ENCODE results near the gene CALU.

CALU gene

DNA sequence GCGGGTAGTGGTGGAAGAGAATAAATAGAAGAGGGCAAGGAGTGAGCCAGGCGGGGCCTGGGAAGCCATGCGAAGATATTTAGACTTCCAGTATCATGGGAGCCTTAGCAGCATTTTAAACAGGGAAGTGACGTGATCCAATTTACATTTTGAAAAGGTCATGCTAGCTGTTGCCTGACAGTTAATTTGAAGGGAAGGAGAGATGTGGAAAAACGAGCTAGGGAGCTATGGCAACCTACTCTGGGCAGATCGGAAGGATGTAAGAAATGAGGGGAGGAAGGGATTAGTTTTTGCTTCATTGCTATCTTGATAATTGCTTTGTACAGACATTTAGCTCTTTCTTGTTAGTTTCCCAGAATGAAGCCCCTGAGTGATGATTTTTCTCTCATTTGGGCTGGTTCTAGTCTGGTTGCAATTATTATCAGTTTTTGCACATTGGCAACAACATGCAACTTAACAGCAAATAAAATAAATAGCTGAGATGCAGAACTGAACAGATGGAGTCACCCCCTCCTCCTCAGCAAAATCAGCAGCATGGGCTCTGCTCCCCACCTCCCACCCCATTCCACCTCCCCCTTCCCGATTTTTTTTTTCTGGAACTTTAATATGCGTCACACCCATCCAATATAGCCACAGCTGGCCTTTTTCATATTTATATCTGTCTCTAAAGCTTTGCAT lies 13.0 kb upstream of the CALU start:
- no peak for DNase-seq

DNA sequence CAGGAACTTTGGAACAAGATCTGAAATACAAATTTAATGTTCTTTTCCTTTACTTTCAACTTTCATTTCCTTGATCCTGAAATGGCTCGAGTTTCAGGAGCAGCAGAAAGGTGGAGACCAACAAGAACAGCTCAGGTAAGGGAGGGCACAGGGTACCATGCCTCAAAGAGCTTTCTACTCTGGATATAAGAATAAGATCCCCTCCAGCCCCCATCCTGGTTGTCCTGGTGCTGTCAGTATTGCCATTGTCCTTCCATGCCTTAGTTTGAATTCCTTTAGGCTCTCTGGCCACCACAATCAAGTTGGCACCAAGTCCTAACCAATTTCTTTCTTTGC lies 12.5 kb upstream of the CALU start:
- no peak for DNase-seq

DNA sequence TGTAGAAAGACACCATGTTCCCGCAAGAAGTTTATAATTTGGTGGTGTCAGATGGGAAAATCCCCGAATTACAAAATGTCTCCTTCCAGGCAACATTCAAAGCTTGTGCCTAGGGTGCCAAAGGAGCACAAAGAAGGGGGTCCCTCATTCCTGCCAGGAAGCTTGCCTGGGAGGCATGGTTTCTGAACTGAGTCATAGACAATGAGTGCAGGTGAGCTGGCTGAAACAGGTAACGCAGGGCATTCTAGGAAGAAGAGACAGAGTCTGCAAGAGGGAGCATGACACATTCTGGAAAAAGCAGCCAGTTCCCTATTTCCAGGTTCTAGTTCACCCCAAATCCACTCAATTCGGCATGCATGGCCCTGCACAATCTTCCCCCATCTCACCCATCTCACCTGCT lies 11.9 kb upstream of the CALU start:
- no peak for DNase-seq

DNA sequence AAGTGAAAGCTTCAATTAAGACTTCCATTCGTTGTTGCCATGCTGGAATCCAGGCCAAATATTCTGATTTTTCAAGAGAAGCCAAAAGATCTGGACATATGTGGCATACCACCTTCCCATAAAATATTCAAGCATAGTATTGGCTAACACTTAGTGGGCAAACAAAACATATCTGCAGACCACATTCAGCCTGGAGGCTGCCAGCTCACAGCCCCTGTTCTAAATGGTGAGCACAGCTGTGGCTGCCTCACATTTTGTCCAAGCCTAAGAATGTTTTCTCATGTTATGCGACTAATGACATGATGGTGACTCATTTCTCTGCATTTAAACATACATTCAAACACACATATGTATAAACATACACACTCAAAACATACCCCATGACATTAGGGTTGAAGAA lies 10.6 kb upstream of the CALU start:
- DNase-seq, result no peak

DNA sequence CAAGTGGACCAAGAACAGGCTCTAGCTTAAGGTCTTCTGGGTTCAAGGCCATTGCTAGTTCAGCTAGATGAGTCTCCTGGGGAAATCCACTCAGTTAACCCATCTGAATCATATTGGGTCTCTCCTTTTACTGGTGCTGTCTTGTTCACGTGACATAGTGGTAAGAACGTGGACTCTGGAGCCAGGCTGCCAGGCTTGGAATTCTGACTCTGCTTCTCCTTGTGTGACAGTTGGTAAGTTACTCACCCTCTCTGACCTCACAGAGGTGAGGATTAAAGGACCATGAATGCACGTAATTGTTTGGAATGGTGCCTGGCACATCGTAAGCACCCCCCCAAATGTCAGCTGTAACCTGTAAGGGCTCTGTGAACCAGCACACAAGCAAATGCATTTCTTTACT lies 9.7 kb upstream of the CALU start:
- DNase-seq, result no peak

DNA sequence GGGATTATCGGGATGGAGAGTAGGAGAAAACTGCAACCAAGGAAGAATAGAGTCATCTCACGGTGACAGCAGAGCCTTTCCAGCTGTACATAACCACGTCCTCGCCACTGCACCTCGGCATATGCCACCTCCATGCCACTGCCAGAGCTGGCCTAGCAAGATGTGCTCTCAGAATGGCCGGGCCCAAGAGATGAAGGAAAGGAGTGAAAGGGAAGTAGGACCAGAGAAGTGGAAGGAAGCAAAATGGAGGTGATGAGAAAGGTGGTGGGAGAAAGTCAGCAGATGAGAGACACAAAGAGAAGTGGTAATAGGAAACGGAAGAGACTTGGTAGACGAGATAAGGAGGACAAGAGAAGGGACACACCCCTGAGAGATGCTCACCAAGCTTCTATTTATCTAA lies 8.0 kb upstream of the CALU start:
- no peak for DNase-seq

DNA sequence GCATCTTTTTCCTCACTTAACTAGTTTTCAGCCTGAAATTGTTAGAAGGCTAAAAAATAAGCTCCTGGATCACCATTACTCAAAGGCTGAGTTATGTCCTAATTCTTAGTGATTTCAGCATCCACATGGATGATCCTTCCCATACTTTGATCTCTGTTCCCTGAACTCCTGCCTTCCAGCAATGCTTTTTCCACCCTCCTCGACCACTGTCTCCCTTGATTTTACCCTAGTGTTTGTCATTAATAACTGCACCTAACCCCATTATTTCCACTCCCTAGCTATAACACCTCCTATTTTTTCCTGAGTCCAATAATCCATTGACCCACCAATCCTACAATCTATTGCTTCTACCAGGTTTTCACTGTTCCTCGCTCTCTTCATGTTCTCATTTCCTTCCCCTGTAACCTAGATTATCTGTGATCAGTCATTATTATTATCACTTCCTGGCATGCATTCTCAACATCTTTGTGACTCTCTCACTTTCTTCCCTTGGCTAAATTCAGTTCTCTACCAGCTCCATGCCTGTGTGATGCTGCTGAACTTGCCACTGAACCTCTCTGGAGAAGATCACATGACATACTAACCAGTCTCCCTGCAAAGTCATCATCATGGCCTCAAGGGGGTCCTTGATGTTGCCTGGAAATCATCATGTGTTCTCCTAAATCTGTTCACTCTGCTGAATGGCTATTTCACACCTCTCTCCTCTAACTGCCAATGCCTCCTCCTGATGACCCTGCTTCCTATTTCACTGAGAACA lies 6.5 kb upstream of the CALU start:
- no peak for DNase-seq

DNA sequence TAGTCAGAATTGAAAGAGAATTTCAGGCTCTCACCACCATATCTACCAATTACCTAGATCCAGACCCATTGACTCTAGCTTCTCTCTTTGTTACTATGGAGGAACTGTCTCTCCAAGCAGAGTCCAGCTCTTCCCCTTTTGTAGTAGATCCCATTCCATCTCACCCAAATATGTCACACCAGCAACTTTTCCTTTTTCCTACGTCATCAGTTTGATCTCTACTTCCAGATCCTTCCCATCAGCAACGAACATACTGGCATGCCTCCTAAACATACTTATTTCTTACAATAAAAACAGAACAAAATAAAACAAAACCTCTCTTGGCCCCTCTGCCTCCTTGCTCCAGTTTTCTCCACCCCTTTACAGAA lies 5.9 kb upstream of the CALU start:
- DNase-seq, result no peak

DNA sequence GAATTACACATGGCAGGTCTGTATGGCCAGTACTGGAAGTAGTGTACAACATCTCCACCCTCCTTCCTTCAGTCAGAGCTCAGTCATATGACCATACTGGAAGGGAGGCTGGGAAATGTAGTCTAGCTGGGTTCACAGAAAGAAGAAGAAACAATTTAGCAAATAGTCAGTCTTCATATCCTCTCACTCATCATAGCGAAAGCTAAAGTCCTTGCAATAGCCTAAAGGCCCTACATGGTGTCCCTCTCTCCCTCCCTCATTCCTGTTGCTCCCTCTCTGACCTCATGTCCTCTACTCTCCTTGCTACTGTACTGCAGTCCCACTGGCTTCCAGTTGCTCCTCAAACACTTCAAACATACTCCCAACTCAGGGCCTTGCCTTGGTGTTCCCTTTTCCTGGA lies 4.3 kb upstream of the CALU start:
- no peak for DNase-seq

DNA sequence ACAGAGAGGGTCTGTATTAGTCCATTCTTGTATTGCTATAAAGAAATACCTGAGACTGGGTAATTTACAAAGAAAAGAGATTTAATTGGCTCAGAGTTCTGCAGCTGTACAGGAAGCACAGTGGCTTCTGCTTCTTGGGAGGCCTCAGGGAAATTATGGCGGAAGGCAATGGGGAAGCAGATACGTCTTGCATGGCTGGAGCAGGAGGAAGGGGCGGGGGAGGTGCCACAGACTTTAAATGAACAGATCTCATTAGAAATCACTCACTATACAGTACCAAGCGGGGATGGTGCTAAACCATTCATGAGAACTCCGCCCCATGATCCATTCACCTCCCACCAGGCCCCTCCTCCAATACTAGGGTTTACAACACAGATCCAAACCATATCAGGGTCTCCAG lies 3.7 kb upstream of the CALU start:
- DNase-seq, result no peak

DNA sequence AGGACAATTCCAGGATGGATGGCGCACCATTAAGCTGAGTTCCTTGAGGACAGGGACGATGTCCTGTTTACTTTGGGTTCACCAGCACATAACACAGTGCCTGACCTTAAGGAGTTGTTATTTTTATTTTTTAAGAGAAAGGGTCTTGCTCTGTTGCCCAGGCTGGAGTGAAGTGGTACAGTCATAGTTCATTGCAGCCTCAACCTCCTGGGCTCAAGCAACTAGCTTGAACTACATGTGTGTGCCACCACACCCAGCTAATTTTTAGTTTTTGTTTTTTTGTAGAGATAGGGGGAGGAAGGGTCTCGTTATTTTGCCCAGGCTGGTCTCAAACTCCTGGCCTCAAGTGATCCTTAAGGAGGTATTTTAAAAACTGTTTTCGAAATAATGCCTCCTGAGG lies 1.7 kb upstream of the CALU start:
- no peak for DNase-seq

DNA sequence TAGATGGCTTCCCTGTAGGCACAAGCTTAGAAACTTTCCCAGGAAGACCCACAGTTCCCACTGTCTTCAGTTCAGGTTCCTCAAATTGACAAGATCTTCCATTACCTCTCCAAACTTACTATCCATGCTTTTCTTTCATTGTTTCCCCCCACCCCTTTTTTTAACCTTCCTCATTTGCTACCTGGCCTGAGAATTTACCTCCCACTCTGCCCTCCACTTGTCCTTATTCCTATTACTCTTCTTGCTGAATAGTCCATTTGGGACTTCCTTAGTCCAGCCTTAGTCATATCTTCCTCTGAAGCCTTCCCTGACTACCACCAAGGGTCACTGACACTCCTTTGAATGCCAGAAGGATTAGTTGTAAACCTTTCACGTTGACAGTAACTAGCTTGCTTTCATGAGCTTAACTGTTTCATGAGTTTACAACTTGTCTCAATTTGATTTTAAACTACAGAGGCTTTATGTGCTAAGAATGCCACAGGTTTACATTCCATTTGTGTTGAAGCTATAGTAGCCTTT lies 1.2 kb upstream of the CALU start:
- DNase-seq, result no peak

DNA sequence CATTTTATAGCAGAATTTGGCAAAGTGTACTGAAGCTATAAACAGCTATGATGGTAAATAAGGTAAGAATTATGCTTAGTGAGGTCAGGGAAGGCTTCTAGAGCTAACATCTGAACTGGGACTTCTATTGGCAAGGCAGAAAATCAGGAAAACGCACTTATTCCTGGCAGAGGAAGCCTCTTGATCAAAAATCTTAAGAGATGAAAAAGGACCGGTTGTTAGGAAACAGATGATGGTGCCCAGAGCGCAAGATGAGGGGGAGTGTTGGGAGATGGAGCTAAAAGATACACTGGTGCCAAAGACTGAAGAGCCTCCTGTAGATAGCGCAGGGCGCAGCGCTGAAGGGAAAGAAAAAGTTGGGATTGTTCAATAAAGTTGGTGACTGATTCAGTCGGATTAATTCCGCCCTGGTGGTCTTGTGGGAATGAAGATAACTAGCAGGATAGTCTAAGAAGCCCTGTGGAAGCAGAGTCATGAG lies 550 bp upstream of the CALU start:
- no peak for DNase-seq

DNA sequence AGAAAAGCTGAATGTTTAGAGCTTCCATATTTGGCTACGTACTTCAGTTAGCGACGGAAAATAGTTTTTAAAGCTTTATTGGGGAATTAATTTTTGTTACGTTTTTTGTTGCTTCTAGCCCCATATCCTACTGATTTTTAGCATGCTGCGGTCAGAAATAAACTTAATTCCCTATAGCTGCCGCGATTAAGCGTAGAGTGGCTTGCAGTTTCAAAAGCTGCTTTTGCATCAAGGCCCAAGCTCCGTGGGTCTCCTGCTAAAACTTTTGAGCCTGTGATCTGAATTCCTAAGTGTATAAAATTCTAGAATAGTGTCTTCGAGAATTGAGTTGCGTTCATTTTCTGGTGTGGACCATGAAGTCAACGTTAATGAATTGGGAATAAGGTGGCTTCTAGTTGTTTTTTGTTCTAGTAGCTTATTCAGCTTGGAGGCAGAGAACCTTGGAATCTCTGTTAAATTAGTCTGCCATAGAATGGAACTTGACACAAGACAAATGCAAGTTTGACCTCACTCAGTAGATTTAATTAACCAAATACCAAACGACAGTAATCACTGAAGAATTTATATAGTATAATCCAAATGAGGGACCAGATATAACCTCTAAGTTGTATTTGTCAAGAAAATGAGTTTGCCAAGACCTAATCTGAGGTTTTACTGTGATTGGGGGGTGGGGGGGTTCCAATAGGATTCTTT lies 977 bp downstream of the CALU start:
- DNase-seq, result no peak

DNA sequence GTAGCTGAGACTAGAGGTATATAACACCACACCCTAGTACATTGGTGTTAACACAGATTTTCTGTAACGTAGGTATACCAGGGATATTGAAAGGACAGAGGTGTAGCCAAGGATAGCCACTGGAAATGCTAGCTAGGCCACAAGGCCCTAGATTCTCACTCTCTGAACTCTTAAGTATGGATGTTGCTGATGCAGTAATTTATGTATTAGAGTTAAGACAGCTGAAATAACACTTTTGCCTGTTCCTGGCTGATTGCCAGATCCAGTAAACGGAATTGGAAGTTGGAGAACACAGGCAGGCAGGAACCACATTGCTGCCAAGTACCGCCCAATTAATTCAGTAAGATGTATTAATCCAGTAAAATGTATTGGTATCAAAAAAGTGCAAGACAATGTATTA lies 1.8 kb downstream of the CALU start:
- no peak for DNase-seq

DNA sequence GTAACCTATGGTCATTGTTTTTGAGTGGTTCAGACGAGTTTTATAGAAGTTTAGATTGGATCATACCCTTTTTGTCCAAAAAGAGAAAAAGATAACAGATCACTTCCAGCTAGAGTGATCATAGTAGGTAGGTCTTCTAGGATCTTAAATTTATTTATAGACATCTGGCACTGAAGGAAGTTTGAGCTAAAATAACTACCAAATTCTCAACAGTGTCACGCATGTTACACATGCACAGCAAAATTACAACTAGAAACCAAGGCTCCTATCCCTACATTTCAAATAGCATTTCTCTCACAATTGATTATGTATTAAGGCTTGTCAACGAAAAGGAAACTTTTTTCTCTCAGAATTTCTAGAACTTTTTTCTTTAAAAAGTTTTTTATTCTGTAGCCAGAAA lies 2.3 kb downstream of the CALU start:
- no peak for DNase-seq

DNA sequence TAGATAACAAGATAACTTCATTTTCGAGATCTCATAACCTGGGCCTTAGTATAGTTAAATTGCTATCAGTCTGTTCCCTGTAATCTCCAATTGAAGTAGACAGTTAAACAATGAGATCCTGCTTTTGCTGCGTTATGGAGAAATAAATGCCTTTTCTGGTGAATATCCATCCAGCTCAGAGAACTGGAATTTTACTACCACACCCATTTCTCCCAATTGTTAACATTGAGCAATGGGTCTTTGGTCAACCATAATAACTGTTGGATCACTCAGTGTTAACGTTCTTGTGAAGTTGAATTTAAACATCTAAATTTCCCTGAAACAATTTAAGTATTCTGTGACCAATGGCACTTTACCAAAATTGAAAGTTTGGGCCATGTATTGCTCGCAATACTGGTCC lies 3.0 kb downstream of the CALU start:
- no peak for DNase-seq

DNA sequence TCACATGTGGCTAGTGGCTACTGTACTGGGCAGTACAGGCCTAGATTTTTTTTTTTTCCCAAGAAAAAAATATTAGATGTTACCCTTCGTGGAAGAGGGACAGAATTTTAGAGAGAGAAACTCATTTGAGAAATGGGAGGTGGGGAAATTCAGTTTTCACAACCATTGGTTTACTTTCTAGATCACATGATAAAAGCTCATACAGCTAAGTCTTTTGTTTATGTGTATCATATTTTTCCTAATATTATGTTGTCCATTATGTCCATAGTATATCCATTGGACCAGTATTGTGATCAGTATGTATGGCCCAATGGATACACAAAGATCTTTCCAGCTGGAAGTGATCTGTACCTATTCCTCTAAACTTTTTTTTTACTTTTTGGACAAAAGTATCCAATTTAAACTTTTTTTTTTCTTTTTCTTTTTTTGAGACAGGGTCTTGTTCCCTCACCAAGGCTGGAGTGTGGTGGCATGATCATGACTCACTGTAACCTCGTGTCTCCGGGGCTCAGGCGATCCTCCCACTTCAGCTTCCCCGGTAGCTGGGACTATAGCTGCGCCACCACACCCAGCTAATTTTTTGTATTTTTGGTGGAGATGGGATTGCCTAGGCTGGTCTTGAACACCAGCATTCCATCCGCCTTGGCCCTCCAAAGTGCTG lies 4.1 kb downstream of the CALU start:
- no peak for DNase-seq

DNA sequence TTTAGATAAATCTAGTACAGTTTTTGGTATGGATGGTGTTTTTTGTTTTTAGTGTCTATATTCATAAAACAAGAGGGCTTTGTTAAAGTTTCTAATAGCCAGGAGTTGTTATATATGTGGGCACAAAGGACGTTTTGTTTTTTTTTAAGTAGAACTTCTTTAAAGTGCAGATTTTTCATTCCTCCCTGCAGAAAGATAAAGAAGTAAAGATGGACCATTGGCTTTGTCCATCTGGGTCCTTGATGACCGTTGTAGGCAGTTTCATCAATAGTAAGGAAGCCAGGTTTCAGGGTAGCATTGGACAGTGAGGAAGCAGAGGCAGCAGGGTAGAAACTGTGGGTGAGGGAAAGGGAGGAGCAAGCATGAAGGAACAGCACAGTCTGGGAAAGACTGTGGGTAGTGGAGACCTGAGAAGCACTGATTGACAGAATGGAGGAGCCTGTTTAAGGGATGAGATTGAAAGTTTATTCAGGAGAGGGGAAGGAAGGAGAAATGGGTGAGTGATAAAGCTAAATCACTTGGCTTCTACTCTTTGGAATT lies 5.3 kb downstream of the CALU start:
- DNase-seq, result no peak

DNA sequence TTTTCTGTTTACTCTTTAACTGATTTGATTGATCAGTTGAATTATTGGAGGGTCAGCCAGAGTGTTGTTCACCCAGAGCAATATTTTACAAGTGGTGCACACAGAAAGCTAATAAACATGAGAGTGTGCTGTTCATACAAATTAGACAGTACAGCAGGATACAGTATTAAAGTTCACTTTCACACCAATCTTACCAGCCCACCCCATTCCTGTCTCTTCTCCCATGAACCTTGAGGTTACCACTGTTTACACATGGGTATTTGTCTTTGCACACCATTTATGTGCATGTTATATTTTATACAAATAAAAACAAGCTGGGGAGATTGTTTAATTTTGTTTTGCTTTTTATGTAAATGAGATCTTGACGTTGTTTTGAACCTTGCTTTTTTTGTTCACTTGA lies 6.5 kb downstream of the CALU start:
- DNase-seq, result no peak

DNA sequence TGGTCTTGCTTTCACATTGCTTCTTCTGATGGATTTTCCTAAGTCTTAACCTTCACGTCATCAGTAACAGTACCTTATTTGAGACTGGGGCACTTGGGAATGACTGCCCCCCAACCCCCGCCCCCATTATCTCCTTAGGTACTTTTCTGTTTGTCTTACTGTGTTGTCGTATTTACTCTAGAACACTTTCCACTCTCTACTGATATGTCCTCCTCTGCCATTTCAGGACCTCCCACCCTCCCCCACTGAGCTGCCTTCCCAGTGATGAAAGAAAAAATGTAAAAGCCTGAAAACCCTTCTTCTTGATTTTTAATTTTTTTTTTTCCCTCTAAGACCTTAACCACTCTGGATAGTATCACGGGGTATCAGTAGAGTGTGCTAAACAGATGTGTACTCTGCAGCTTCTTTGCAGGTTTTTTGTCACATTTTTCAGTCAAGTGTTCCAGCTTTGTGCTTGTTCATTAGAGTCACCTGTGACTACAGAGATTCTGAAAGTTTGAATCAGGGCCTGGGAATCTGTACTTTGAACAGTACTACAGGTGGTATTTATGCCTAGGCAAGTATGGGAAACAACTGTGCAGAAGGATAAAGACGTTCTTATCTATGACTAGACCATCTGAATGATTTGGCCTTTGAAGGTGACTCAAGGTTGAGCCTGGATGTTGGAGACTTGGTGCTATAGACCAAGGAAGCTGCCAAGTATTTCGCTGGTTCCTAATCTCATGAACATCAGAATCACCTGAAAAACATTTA lies 8.3 kb downstream of the CALU start:
- no peak for DNase-seq

DNA sequence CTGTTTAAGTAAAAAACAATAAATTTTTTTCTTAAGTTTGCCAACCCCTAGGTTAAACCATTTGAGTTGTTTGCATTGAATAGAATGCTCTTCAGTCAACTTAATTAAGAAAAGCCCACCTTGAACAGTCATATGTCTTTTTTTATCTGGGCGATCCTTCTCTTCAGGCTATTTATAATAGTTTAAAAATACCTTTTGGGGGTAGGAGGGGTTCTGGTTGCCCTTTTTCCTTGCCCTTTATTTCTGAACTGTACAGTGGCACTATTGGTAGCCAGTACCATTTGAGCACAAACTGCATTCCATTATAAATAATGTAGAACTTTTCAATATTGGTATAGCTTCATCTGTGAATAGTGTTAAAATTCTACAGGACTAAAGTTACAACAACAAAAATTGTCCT lies 13.1 kb downstream of the CALU start:
- DNase-seq, result no peak
